Endothelial cell of umbilical vein (primary cell): ENCODE measurements around the gene HDAC8.

ENCODE experiments used
- CTCF ChIP-seq, 2 donors: IDR thresholded peaks; 1 replicate in 1 of 2; 2 replicates in 1 of 2; pipeline ENCODE4 v1.5.1; 2011; ENCODE audit warnings: low read length in 2 of 2, mild to moderate bottlenecking in 2 of 2, moderate library complexity in 2 of 2, control low read depth in 1 of 2, inconsistent platforms in 1 of 2, low read depth in 1 of 2; ENCODE audit not compliant: insufficient read depth in 1 of 2; ENCODE audit errors: extremely low read depth in 1 of 2
- FOS ChIP-seq: IDR thresholded peaks from 2 replicates; pipeline ENCODE4 v1.6.1; 2011; ENCODE audit warnings: mild to moderate bottlenecking, low read length, moderate library complexity, borderline replicate concordance; ENCODE audit not compliant: insufficient read depth
- POLR2A ChIP-seq: IDR thresholded peaks from 2 replicates; pipeline ENCODE4 v1.6.1; 2012; ENCODE audit warnings: low read depth, mild to moderate bottlenecking, control low read depth, low read length
- POLR2AphosphoS5 ChIP-seq: IDR thresholded peaks from 2 replicates; pipeline ENCODE4 v1.6.1; 2012; ENCODE audit warnings: low read depth, mild to moderate bottlenecking, control low read depth, low read length, moderate library complexity; ENCODE audit not compliant: insufficient read depth

GRCh38 chrX:72308566-72309296 is 263.9 kb downstream of the HDAC8 start:
- TF ChIP-seq CTCF (IDR thresholded peaks at IDR 0.05; ENCODE audit: extremely low read depth in 1 of 2, insufficient read depth in 1 of 2, low read depth in 1 of 2, low read length in 2 of 2) (no peak), FOS (no peak), POLR2AphosphoS5 (no peak), POLR2A (no peak)
